Ovary (tissue), 9 donors: ENCODE data around the gene TGIF1. TPM values are rescaled to one million over a fixed set of nuclear protein-coding genes. Genes with fewer than 3 reads are reported as not detected.

ENCODE experiments used
- DNase-seq, 5 donors: peaks; one replicate each; pipeline ENCODE4 v3.0.0-alpha.2; 2019 to 2020
- H3K27ac ChIP-seq, 2 donors: fragments of 200-600 bp; one replicate each; pipeline versions ENCODE4 v1.5.1 to v1.8.0; 2019 to 2022
- H3K27me3 ChIP-seq: fragments of 200-600 bp; one replicate; pipeline ENCODE4 v1.8.0; 2022
- H3K36me3 ChIP-seq: fragments of 200-600 bp; sonication (generic); one replicate; pipeline ENCODE4 v1.5.1; 2019
- H3K4me1 ChIP-seq: one replicate; pipeline ENCODE4 v1.8.1; 2013; ENCODE audit warnings: mild to moderate bottlenecking, moderate library complexity; ENCODE audit not compliant: insufficient read depth
- H3K4me3 ChIP-seq: fragments of 200-600 bp; sonication (generic); one replicate; pipeline ENCODE4 v1.5.1; 2017
- H3K9me3 ChIP-seq, 2 donors: fragments of 200-600 bp in 1 of 2; sonication (generic) in 1 of 2; one replicate each; pipeline versions ENCODE4 v1.5.1 to v1.8.1; 2013 to 2019; ENCODE audit warnings: mild to moderate bottlenecking in 1 of 2, moderate library complexity in 1 of 2
- CTCF ChIP-seq, 3 donors: fragments of 450-650 bp in 2 of 3; fragments of 200-600 bp in 1 of 3; IDR thresholded peaks; one replicate each; pipeline versions ENCODE4 v1.5.1 to v1.8.0; 2016 to 2022; ENCODE audit warnings: antibody characterized with exemption in 3 of 3, mild to moderate bottlenecking in 1 of 3
- EP300 ChIP-seq: sonication (generic); formaldehyde crosslinking; IDR thresholded peaks from one replicate; pipeline ENCODE4 v1.6.1; 2017; ENCODE audit warnings: antibody characterized with exemption
- POLR2A ChIP-seq: fragments of 450-650 bp; IDR thresholded peaks from one replicate; pipeline ENCODE4 v1.6.1; 2017; ENCODE audit warnings: antibody characterized with exemption, mild to moderate bottlenecking, moderate library complexity
- WGBS, 3 donors: extraction: QIAGEN DNeasy Blood & Tissue Kit in 1 of 3; methylation state at CpG; one replicate each; pipeline versions ENCODE4 v1.1.5 to v1.1.7; 2013 to 2017; 5-methylcytosine and 5-hydroxymethylcytosine counted together
- intact Hi-C, 4 donors: fragments of 100-400 bp; cut with DNase I; formaldehyde crosslinking; loops; one replicate each; pipeline versions ENCODE4 v1.11.0 to v1.15.1; 2022 to 2023
- polyA plus RNA-seq, 2 donors: library from polyadenylated mRNA; stranded (reverse); fragments of 200-250 nt in 1 of 2; fragments of 350-450 nt in 1 of 2; fragmentation: Illumina TruSeq in 1 of 2; extraction: RNeasy Lipid Tissue Mini Kit (QIAGEN cat#74804) in 1 of 2; gene quantifications; one replicate each; pipeline ENCODE4 v1.2.3, GENCODE V29; 2013 to 2014
- total RNA-seq, 7 donors: library from RNA; depleted of rRNA in 2 of 7; stranded (reverse); fragments of >200 nt in 2 of 7; fragmentation: NEBNext Ultra II Directional in 3 of 7; extraction: Animal tissue kit (Norgen Biotek cat#: 25700) in 3 of 7; gene quantifications; one replicate each; pipeline versions ENCODE4 v1.1.0 to v1.2.4, GENCODE V29; 2016 to 2023
- donor health status: DM: no; HTN: no; CAD: no; lungs with moderate emphysema.
- donor health status: DM: no; HTN: no; CAD: no.
- donor health status: Bipolar disorder and iron deficiency.
- donor health status: DM: yes; HTN: yes; CAD: no.
- donor health status: DM: no; HTN: no; CAD: no.
- donor health status: DM: yes; HTN: yes; CAD: no.

The TGIF1 gene
- total and polyA plus RNA-seq, 9 donors = 30.9 to 93.4 (median 64.0) TPM

- intact Hi-C loops = loop anchor here in 1 of 4 donors (10.0 kb wide), 1 partner anchor 79 kb away; no protein-coding TSS in a partner anchor
- Histone ChIP-seq H3K27me3 (no peaks in the 10 kb centered on the region), H3K4me3 (no peak overlapping the region), H3K36me3 (no peaks in the 10 kb centered on the region), H3K9me3 (no peaks in the 10 kb centered on the region), H3K27ac (no peak overlapping the region), H3K4me1 (peaks cover 2% of the 10 kb centered on the region)
- WGBS, 3 donors = 76 to 82% (median 81%) methylated on average over 7 of the region's 7 CpGs
- no peak for TF ChIP-seq POLR2A
- TF ChIP-seq CTCF (IDR thresholded peaks at IDR 0.05) = no peak
- TF ChIP-seq EP300 = no peak
- no peak for DNase-seq
Measured at GRCh38 chr18:3495691-3496430, 45.9 kb downstream of the TGIF1 start.

DNA sequence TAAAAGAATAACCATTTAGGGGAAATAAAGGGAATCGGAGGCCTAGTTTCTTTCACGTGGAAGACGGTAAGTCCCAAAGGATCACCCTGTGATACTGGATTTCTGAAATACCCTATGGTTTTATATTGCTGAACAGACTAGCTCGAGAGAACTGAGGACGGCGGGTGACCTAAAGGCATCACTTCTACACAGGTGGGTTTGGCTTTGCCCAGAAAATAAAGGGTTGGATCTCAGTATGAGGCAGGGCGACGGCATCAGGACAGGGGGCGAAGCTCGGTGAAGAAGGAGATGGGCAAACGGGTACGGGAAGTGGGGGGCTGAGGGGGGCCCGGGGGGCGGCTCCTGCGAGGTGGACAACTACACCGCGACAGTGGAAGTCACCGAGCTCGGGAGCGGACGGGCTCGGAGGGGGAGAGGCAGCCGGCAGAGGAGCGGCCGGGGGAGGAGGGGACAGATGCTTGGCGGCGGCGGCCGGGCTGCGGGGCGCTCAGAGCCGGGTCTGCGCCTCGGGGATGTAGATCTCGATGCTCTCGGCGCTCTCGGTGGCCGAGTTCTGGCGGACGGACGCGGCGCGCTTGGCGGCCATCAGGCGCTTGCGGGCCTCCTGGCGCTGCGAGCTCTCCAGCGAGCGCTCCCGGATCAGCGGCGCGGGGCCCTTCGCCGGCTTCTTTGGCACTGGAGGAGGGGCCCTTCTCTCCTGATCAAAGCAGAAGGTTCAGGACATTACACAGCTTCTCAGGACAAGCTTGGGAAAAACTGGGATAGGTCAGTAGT, 48.9 kb downstream of the TGIF1 start:
- Histone ChIP-seq H3K4me1 (peaks cover 2% of the 10 kb centered on the region), H3K27ac (no peak overlapping the region), H3K9me3 (no peaks in the 10 kb centered on the region), H3K4me3 (peak overlapping the region; percentile 38), H3K36me3 (no peaks in the 10 kb centered on the region), H3K27me3 (no peaks in the 10 kb centered on the region)
- no peak for TF ChIP-seq POLR2A
- TF ChIP-seq EP300 = no peak
- TF ChIP-seq CTCF (IDR thresholded peaks at IDR 0.05) = no peak
- peak; percentile 27 to 63 (median 41) for DNase-seq
- intact Hi-C loops = loop anchor here in 1 of 4 donors (10.0 kb wide), 1 partner anchor 76 kb away; no protein-coding TSS in a partner anchor
- WGBS, 3 donors = 12 to 17% (median 14%) methylated on average over 49 to 58 of the region's 58 CpGs

DNA sequence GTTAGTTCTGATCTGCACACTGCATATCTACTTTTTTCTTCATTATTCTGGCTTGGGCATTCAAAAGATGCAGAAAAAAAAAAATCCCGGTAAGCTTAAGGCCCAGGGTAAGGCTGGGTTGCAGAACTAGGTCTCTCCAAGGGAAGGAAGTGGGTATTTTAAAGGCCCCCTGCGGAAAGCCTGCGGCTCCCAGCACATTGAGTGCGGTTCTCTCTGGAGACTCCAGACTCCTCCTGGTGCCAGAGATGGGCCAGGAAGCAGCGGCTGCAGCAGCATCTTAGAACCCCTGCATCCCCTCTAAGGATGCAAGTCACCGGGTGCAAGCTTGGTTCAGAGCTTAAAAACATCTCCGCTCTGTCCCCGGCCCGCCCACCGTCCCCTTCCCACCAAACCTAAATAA, 49.5 kb downstream of the TGIF1 start:
- TF ChIP-seq POLR2A (no peak), EP300 (no peak), CTCF (IDR thresholded peaks at IDR 0.05) (no peak)
- H3K9me3 ChIP-seq = no peaks in the 10 kb centered on the region
- H3K4me1 ChIP-seq = peaks cover 2% of the 10 kb centered on the region
- WGBS, 3 donors = 16 to 27% (median 19%) methylated on average over 10 of the region's 10 CpGs
- DNase-seq = no peak
- intact Hi-C loops = loop anchor here in 1 of 4 donors (10.0 kb wide), 1 partner anchor 75 kb away; no protein-coding TSS in a partner anchor
- no peak overlapping the region for H3K27ac ChIP-seq
- peak overlapping the region; percentile 38 for H3K4me3 ChIP-seq
- no peaks in the 10 kb centered on the region for H3K27me3 ChIP-seq
- H3K36me3 ChIP-seq = no peaks in the 10 kb centered on the region

DNA sequence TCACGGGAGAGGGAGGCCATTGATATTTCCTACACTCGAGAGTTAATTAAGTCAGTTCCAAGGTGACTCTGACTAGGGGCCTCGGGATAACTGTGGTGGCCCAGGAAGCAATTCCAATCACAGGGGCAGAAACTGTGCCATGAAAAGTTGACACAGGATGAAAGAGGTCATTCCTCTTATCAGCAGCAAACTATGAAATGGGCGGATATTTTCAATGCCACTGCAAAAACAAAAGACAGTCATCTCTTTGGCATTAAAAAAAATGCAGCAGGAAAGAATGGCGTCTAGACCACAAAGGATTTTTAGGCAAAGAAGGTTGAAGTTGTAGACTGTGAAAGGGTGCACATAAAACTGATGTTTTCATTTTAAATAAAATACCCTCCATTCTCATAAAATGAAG, 50.0 kb downstream of the TGIF1 start:
- 44 to 63% (median 44%) methylated on average over 5 of the region's 5 CpGs for WGBS, 3 donors
- TF ChIP-seq CTCF (IDR thresholded peaks at IDR 0.05) = no peak
- no peak for TF ChIP-seq POLR2A
- no peak for TF ChIP-seq EP300
- intact Hi-C loops = no loop called here
- no peaks in the 10 kb centered on the region for H3K27me3 ChIP-seq
- no peaks in the 10 kb centered on the region for H3K9me3 ChIP-seq
- peaks cover 2% of the 10 kb centered on the region for H3K4me1 ChIP-seq
- no peak overlapping the region for H3K27ac ChIP-seq
- H3K36me3 ChIP-seq = no peaks in the 10 kb centered on the region
- no peak overlapping the region for H3K4me3 ChIP-seq
- DNase-seq = no peak
